Measurements from ENCODE around the gene RAB1B.
"Not testable (repeated sequence)": the region's sequence is repeated elsewhere in the genome, so short reads cannot be mapped to it uniquely, and the experiment has no call there.

- not testable (repeated sequence) for TF ChIP-seq CTCF (IDR thresholded peaks at IDR 0.05; ENCODE audit: low read depth, low read length, missing input control); YY1 (IDR thresholded peaks at IDR 0.05); ZBTB33 (IDR thresholded peaks at IDR 0.05); RXRA (IDR thresholded peaks at IDR 0.05); NR2F2 (IDR thresholded peaks at IDR 0.05); SP1 (IDR thresholded peaks at IDR 0.05); JUND (IDR thresholded peaks at IDR 0.05); GABPA (IDR thresholded peaks at IDR 0.05 in 1 of 2, conservative IDR thresholded peaks at IDR 0.05 in 1 of 2); RAD21 (IDR thresholded peaks at IDR 0.05); MAX (IDR thresholded peaks at IDR 0.05); EGR1 (IDR thresholded peaks at IDR 0.05; ENCODE audit: low read depth in 2 of 2)
Measured at GRCh38 chr11:66276619-66277018, 8.2 kb downstream of the RAB1B start.
